HCT116 (cell line): ENCODE measurements around the gene ARL2. TPM values are rescaled to one million over a fixed set of nuclear protein-coding genes. Genes with fewer than 3 reads are reported as not detected.

Experiments used
- ATAC-seq: fragments of 200-7000 bp; cut with Tn5 transposase; 2 replicates; pipeline ENCODE4 v1.9.1; 2020; ENCODE audit warnings: mild to moderate bottlenecking, moderate library complexity
- BruUV-seq: library from RNA; stranded (reverse); fragments of 400-500 nt; replicated peaks from 2 replicates; lab custom pipeline; 2021; lab: Mats Ljungman, UMichigan
- CTCF ChIA-PET: fragments of 300-600 bp; sonication (Branson Sonifier 250); formaldehyde crosslinking; loops from one replicate; lab custom pipeline; 2021; ENCODE audit warnings: antibody characterized with exemption; lab: Charles Lee
- POLR2A ChIA-PET: fragments of 300-600, 350-600 bp; sonication (Branson Sonifier 250); formaldehyde crosslinking; loops from one replicate; lab custom pipeline; 2021; ENCODE audit warnings: antibody characterized with exemption; lab: Charles Lee
- RAD21 ChIA-PET, 2 experiments: fragments of 300-600 bp; sonication (Branson Sonifier 250); formaldehyde crosslinking; loops; one replicate each; lab custom pipeline; 2023; ENCODE audit warnings: low total read pairs in 2 of 2; ENCODE audit not compliant: uncharacterized antibody in 2 of 2, unreplicated experiment in 2 of 2, low non-redundant PET in 1 of 2; lab: Charles Lee
- DNase-seq: peaks from one replicate; pipeline ENCODE4 v3.0.0-alpha.2; 2010; ENCODE audit warnings: low read depth, low spot score
- H2AFZ ChIP-seq: fragments of 200-600 bp; shearing (Covaris generic), sonication (generic); 2 replicates; pipeline ENCODE4 v1.6.1; 2017; ENCODE audit warnings: low read depth, mixed run types, mixed read lengths, antibody characterized with exemption, low read length; ENCODE audit not compliant: poor library complexity, severe bottlenecking
- H3K27ac ChIP-seq: 2 replicates; pipeline ENCODE4 v1.5.1; 2012; ENCODE audit warnings: low read depth, low read length
- H3K27me3 ChIP-seq: fragments of 200-600 bp; sonication (generic); 2 replicates; pipeline ENCODE4 v1.6.1; 2016; ENCODE audit warnings: mixed run types, low read length, mixed read lengths; ENCODE audit not compliant: insufficient read depth
- H3K36me3 ChIP-seq, 2 experiments: fragments of 200-500 bp in 1 of 2; fragments of 200-600 bp in 1 of 2; sonication (Bioruptor generic) in 1 of 2; sonication (generic) in 1 of 2; 2 replicates each; pipeline versions ENCODE4 v1.5.1 to v1.6.1; 2014 to 2016; ENCODE audit warnings: low read length in 2 of 2, inconsistent platforms in 1 of 2, mixed read lengths in 1 of 2, mixed run types in 1 of 2; ENCODE audit not compliant: insufficient read depth in 2 of 2, control insufficient read depth in 1 of 2
- H3K4me1 ChIP-seq, 2 experiments: fragments of 200-600 bp in 1 of 2; sonication (generic) in 1 of 2; 2 replicates each; pipeline versions ENCODE4 v1.5.1 to v1.6.1; 2012 to 2017; ENCODE audit warnings: low read length in 2 of 2, inconsistent platforms in 1 of 2, mild to moderate bottlenecking in 1 of 2, mixed read lengths in 1 of 2, mixed run types in 1 of 2, moderate library complexity in 1 of 2; ENCODE audit not compliant: insufficient read depth in 2 of 2, control insufficient read depth in 1 of 2
- H3K4me2 ChIP-seq: fragments of 200-600 bp; sonication (generic); 2 replicates; pipeline ENCODE4 v1.6.1; 2017; ENCODE audit warnings: mixed run types, low read length, mixed read lengths
- H3K4me3 ChIP-seq, 2 experiments: fragments of 200-600 bp in 1 of 2; sonication (generic) in 1 of 2; replicated peaks in 1 of 2; 2 replicates each; pipeline ENCODE4 v1.5.1; 2011 to 2016; ENCODE audit warnings: low read length in 2 of 2, control low read depth in 1 of 2, low read depth in 1 of 2, mild to moderate bottlenecking in 1 of 2, mixed read lengths in 1 of 2, mixed run types in 1 of 2
- H3K79me2 ChIP-seq: fragments of 200-600 bp; sonication (generic); 2 replicates; pipeline ENCODE4 v1.6.1; 2017; ENCODE audit warnings: mild to moderate bottlenecking, mixed run types, low read length, moderate library complexity, mixed read lengths; ENCODE audit not compliant: insufficient read depth
- H3K9ac ChIP-seq: fragments of 200-600 bp; sonication (generic); 2 replicates; pipeline ENCODE4 v1.6.1; 2016; ENCODE audit warnings: low read length, mixed read lengths
- H3K9me2 ChIP-seq: fragments of 200-600 bp; sonication (generic), shearing (Covaris generic); 2 replicates; pipeline ENCODE4 v1.6.1; 2017; ENCODE audit warnings: mixed run types, mild to moderate bottlenecking, moderate library complexity; ENCODE audit not compliant: insufficient read depth
- H3K9me3 ChIP-seq, 2 experiments: fragments of 200-500 bp in 1 of 2; fragments of 200-600 bp in 1 of 2; sonication (Bioruptor generic) in 1 of 2; sonication (generic) in 1 of 2; 2 replicates each; pipeline ENCODE4 v1.6.1; 2014 to 2017; ENCODE audit warnings: low read length in 2 of 2, mixed read lengths in 2 of 2, inconsistent platforms in 1 of 2, low read depth in 1 of 2, mild to moderate bottlenecking in 1 of 2, mixed run types in 1 of 2, moderate library complexity in 1 of 2; ENCODE audit not compliant: control insufficient read depth in 1 of 2, insufficient read depth in 1 of 2
- H4K20me1 ChIP-seq: fragments of 200-600 bp; sonication (generic), shearing (Covaris generic); 2 replicates; pipeline ENCODE4 v1.6.1; 2017; ENCODE audit warnings: mixed run types, mild to moderate bottlenecking, moderate library complexity; ENCODE audit not compliant: insufficient read depth
- CBX3 ChIP-seq: IDR thresholded peaks from 2 replicates; pipeline ENCODE4 v1.6.1; 2012; ENCODE audit warnings: low read depth
- ELF1 ChIP-seq: IDR thresholded peaks from 2 replicates; pipeline ENCODE4 v1.6.1; 2012; ENCODE audit warnings: low read depth, borderline replicate concordance
- EZH2 ChIP-seq: fragments of 200-600 bp; sonication (generic); IDR thresholded peaks from 2 replicates; pipeline ENCODE4 v1.6.1; 2017; ENCODE audit warnings: antibody characterized with exemption, mixed run types
- EZH2phosphoT487 ChIP-seq: fragments of 200-600 bp; IDR thresholded peaks from 2 replicates; pipeline ENCODE4 v1.6.1; 2018; ENCODE audit warnings: antibody characterized with exemption, borderline replicate concordance
- MAX ChIP-seq: IDR thresholded peaks from 2 replicates; pipeline ENCODE4 v1.6.1; 2012
- SP1 ChIP-seq: IDR thresholded peaks from 2 replicates; pipeline ENCODE4 v1.6.1; 2012; ENCODE audit warnings: low read depth
- TCF7L2 ChIP-seq: IDR thresholded peaks from 2 replicates; pipeline ENCODE4 v1.7.0; 2011; ENCODE audit warnings: borderline replicate concordance, inconsistent platforms; ENCODE audit not compliant: insufficient read depth, insufficient read length; ENCODE audit errors: extremely low read depth
- ZNF274 ChIP-seq: fragments of 200-500 bp; sonication (Bioruptor generic); IDR thresholded peaks from 2 replicates; pipeline ENCODE4 v1.6.1; 2014; ENCODE audit warnings: mild to moderate bottlenecking, low read depth, low read length, inconsistent platforms
- intact Hi-C: fragments of 100-400 bp; cut with micrococcal nuclease; formaldehyde crosslinking; loops from 2 replicates; pipeline ENCODE4 v1.10.0; 2022
- total RNA-seq: library from RNA; stranded (reverse); gene quantifications from one replicate; pipeline ENCODE4 v1.2.1, GENCODE V29; 2021; ENCODE audit not compliant: unreplicated experiment

Gene ARL2
- total RNA-seq, 1 experiment from 2014 or later, result 68.7 TPM

- H2AFZ ChIP-seq, result no peak overlapping the region
- RAD21 ChIA-PET, result no interaction called here
- POLR2A ChIA-PET, result no interaction called here
- no peak overlapping the region for H3K9ac ChIP-seq
- H3K9me3 ChIP-seq, result no peaks in the 10 kb centered on the region
- H3K27ac ChIP-seq, result no peak overlapping the region
- DNase-seq, result no peak
- no peaks in the 10 kb centered on the region for H4K20me1 ChIP-seq
- no peak for ATAC-seq
- H3K9me2 ChIP-seq, result no peaks in the 10 kb centered on the region
- no peaks in the 10 kb centered on the region for H3K36me3 ChIP-seq
- no peak for TF ChIP-seq SP1
- no peaks in the 10 kb centered on the region for H3K27me3 ChIP-seq
- no TSS peak for BruUV-seq
- H3K79me2 ChIP-seq, result no peaks in the 10 kb centered on the region
- no peak overlapping the region for H3K4me2 ChIP-seq
- no peak overlapping the region for H3K4me3 ChIP-seq
- CTCF ChIA-PET, result interaction anchor here (0.9 kb wide), 1 partner anchor 15 kb away, joined by 3 read pairs; the partner anchor contains the start of gene ARL2
- peaks cover 13 to 40% of the 10 kb centered on the region in 2 experiments; a peak in 3 of 4 replicates for H3K4me1 ChIP-seq
- intact Hi-C loops, result loop anchor here (5.0 kb wide), 1 partner anchor 152 kb away; no protein-coding TSS in a partner anchor
Observed at GRCh38 chr11:64999478-64999877, 14.5 kb upstream of the ARL2 start.

DNA sequence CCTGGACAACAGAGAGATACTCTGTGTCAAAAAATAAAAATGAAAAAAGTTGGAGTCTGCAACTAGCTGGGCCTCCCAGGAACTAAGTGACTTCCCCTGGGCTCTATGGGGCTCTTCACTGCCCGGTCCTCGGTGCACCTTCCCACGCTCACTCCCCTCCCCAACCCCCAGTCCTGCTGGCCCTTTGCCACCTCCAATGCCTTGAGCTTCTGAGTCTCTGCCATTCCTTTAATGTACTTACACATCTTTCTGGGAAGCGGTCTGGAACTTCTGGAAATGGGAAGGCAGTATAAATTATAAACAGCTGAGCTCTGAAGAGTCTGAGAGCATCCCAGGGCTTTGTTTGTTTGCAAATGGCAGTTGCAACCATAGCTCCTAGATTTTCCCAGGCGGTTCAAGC is 11.3 kb upstream of the ARL2 start:
- peaks cover 15 to 41% of the 10 kb centered on the region in 2 experiments for H3K4me1 ChIP-seq
- no peaks in the 10 kb centered on the region for H3K27me3 ChIP-seq
- no peak overlapping the region for H3K27ac ChIP-seq
- intact Hi-C loops, result no loop called here
- TF ChIP-seq ZNF274 (no peak), TCF7L2 (no peak), EZH2 (no peak), EZH2phosphoT487 (no peak), SP1 (no peak), ELF1 (no peak), CBX3 (no peak), MAX (no peak)
- no peak overlapping the region for H2AFZ ChIP-seq
- ChIA-PET RAD21 (no interaction called here), POLR2A (no interaction called here), CTCF (no interaction called here)
- no peak for ATAC-seq
- H3K9me2 ChIP-seq, result no peaks in the 10 kb centered on the region
- H4K20me1 ChIP-seq, result no peaks in the 10 kb centered on the region
- H3K4me3 ChIP-seq, result no peak overlapping the region
- no TSS peak for BruUV-seq
- H3K79me2 ChIP-seq, result no peaks in the 10 kb centered on the region
- no peaks in the 10 kb centered on the region for H3K9me3 ChIP-seq
- H3K36me3 ChIP-seq, result no peaks in the 10 kb centered on the region
- no peak overlapping the region for H3K9ac ChIP-seq
- no peak overlapping the region for H3K4me2 ChIP-seq
- DNase-seq, result no peak
